Measurements from ENCODE around the gene CALM1. TPM values are rescaled to one million over a fixed set of nuclear protein-coding genes. Genes with fewer than 3 reads are reported as not detected.
A peak's percentile ranks its signal among the peaks of the same experiment; 100 is the strongest.

Gene CALM1
- total RNA-seq, 1 experiment from 2014 or later, result 308 TPM

- in situ Hi-C loops (cut with HindIII; ENCODE audit: low pct_unique_long_range_greater_than_20kb, low sequenced_read_pairs), result no loop called here
- DNase-seq (ENCODE audit: low read depth), result no peak
Observed at GRCh38 chr14:90426663-90427062, 29.8 kb downstream of the CALM1 start.

GRCh38 chr14:90427848-90428426 is 31.1 kb downstream of the CALM1 start:
- in situ Hi-C loops (cut with HindIII; ENCODE audit: low pct_unique_long_range_greater_than_20kb, low sequenced_read_pairs), result no loop called here
- no peak for DNase-seq (ENCODE audit: low read depth)

GRCh38 chr14:90428676-90429075 is 31.8 kb downstream of the CALM1 start:
- in situ Hi-C loops (cut with HindIII; ENCODE audit: low pct_unique_long_range_greater_than_20kb, low sequenced_read_pairs), result no loop called here
- no peak for DNase-seq (ENCODE audit: low read depth)

- in situ Hi-C loops (cut with HindIII; ENCODE audit: low pct_unique_long_range_greater_than_20kb, low sequenced_read_pairs), result no loop called here
- no peak for DNase-seq (ENCODE audit: low read depth)
Observed at GRCh38 chr14:90429236-90429635, 32.4 kb downstream of the CALM1 start.

- in situ Hi-C loops (cut with HindIII; ENCODE audit: low pct_unique_long_range_greater_than_20kb, low sequenced_read_pairs), result no loop called here
Observed at GRCh38 chr14:90429754-90430153, 32.9 kb downstream of the CALM1 start.

GRCh38 chr14:90434370-90435020 is 37.7 kb downstream of the CALM1 start:
- DNase-seq (ENCODE audit: low read depth), result no peak
- in situ Hi-C loops (cut with HindIII; ENCODE audit: low pct_unique_long_range_greater_than_20kb, low sequenced_read_pairs), result no loop called here

More at GRCh38 chr14:90429754-90430153, 32.9 kb downstream of the CALM1 start:
- no peak for DNase-seq (ENCODE audit: low read depth)

GRCh38 chr14:90438841-90439240 is 42.0 kb downstream of the CALM1 start:
- in situ Hi-C loops (cut with HindIII; ENCODE audit: low pct_unique_long_range_greater_than_20kb, low sequenced_read_pairs), result no loop called here

GRCh38 chr14:90440021-90440451 is 43.2 kb downstream of the CALM1 start:
- no peak for DNase-seq (ENCODE audit: low read depth)
- in situ Hi-C loops (cut with HindIII; ENCODE audit: low pct_unique_long_range_greater_than_20kb, low sequenced_read_pairs), result no loop called here

More at GRCh38 chr14:90438841-90439240, 42.0 kb downstream of the CALM1 start:
- no peak for DNase-seq (ENCODE audit: low read depth)

GRCh38 chr14:90440592-90440991 is 43.8 kb downstream of the CALM1 start:
- in situ Hi-C loops (cut with HindIII; ENCODE audit: low pct_unique_long_range_greater_than_20kb, low sequenced_read_pairs), result no loop called here
- DNase-seq (ENCODE audit: low read depth), result no peak

GRCh38 chr14:90442388-90442787 is 45.6 kb downstream of the CALM1 start:
- DNase-seq (ENCODE audit: low read depth), result no peak
- in situ Hi-C loops (cut with HindIII; ENCODE audit: low pct_unique_long_range_greater_than_20kb, low sequenced_read_pairs), result no loop called here

- DNase-seq (ENCODE audit: low read depth), result no peak
- in situ Hi-C loops (cut with HindIII; ENCODE audit: low pct_unique_long_range_greater_than_20kb, low sequenced_read_pairs), result no loop called here
Observed at GRCh38 chr14:90443161-90444076, 46.6 kb downstream of the CALM1 start.

- DNase-seq (ENCODE audit: low read depth), result peak; percentile 38
- in situ Hi-C loops (cut with HindIII; ENCODE audit: low pct_unique_long_range_greater_than_20kb, low sequenced_read_pairs), result no loop called here
Observed at GRCh38 chr14:90444077-90444696, 47.4 kb downstream of the CALM1 start.

- in situ Hi-C loops (cut with HindIII; ENCODE audit: low pct_unique_long_range_greater_than_20kb, low sequenced_read_pairs), result no loop called here
- no peak for DNase-seq (ENCODE audit: low read depth)
Observed at GRCh38 chr14:90445011-90445410, 48.2 kb downstream of the CALM1 start.

- in situ Hi-C loops (cut with HindIII; ENCODE audit: low pct_unique_long_range_greater_than_20kb, low sequenced_read_pairs), result no loop called here
- no peak for DNase-seq (ENCODE audit: low read depth)
Observed at GRCh38 chr14:90446405-90446804, 49.6 kb downstream of the CALM1 start.

GRCh38 chr14:90447720-90448497 is 51.1 kb downstream of the CALM1 start:
- in situ Hi-C loops (cut with HindIII; ENCODE audit: low pct_unique_long_range_greater_than_20kb, low sequenced_read_pairs), result no loop called here
- DNase-seq (ENCODE audit: low read depth), result no peak

GRCh38 chr14:90449411-90449810 is 52.6 kb downstream of the CALM1 start:
- in situ Hi-C loops (cut with HindIII; ENCODE audit: low pct_unique_long_range_greater_than_20kb, low sequenced_read_pairs), result no loop called here
- DNase-seq (ENCODE audit: low read depth), result no peak

GRCh38 chr14:90450151-90450550 is 53.3 kb downstream of the CALM1 start:
- DNase-seq (ENCODE audit: low read depth), result no peak
- in situ Hi-C loops (cut with HindIII; ENCODE audit: low pct_unique_long_range_greater_than_20kb, low sequenced_read_pairs), result no loop called here

GRCh38 chr14:90450667-90451066 is 53.8 kb downstream of the CALM1 start:
- no peak for DNase-seq (ENCODE audit: low read depth)
- in situ Hi-C loops (cut with HindIII; ENCODE audit: low pct_unique_long_range_greater_than_20kb, low sequenced_read_pairs), result no loop called here

Measured in Caki2 (cell line).